GM18517 (cell line): ENCODE results near the gene VMAC.

Experiments used
- ATAC-seq: cut with Tn5 transposase; IDR thresholded peaks from one replicate; pipeline ENCODE4 v1.9.1; 2021; ENCODE audit warnings: mild to moderate bottlenecking, moderate library complexity; ENCODE audit not compliant: unreplicated experiment

VMAC gene

GRCh38 chr19:5950741-5951140, 46.1 kb downstream of the VMAC start:
- ATAC-seq: no peak

- no peak for ATAC-seq
These were observed 46.7 kb downstream of the VMAC start for GRCh38 chr19:5951338-5951861.

GRCh38 chr19:5952193-5953029, 47.7 kb downstream of the VMAC start:
- no peak for ATAC-seq

- ATAC-seq: no peak
These were observed 48.4 kb downstream of the VMAC start for GRCh38 chr19:5953030-5953589.

- ATAC-seq: no peak
These were observed 49.1 kb downstream of the VMAC start for GRCh38 chr19:5953680-5954213.

GRCh38 chr19:5954293-5954692, 49.6 kb downstream of the VMAC start:
- no peak for ATAC-seq

GRCh38 chr19:5955636-5955935, 50.9 kb downstream of the VMAC start:
- ATAC-seq: no peak

- no peak for ATAC-seq
These were observed 51.7 kb downstream of the VMAC start for GRCh38 chr19:5956323-5956722.

- no peak for ATAC-seq
These were observed 52.1 kb downstream of the VMAC start for GRCh38 chr19:5956728-5957127.

GRCh38 chr19:5957170-5957569, 52.5 kb downstream of the VMAC start:
- no peak for ATAC-seq

GRCh38 chr19:5958074-5958850, 53.6 kb downstream of the VMAC start:
- no peak for ATAC-seq

GRCh38 chr19:5958851-5959122, 54.1 kb downstream of the VMAC start:
- ATAC-seq: no peak

GRCh38 chr19:5959260-5960004, 54.8 kb downstream of the VMAC start:
- ATAC-seq: no peak
